Fibroblast of lung (primary cell): ENCODE data around the gene NET1.
"Not testable (repeated sequence)": the region's sequence is repeated elsewhere in the genome, so short reads cannot be mapped to it uniquely, and the experiment has no call there.

Experiments
- EZH2 ChIP-seq: IDR thresholded peaks from 2 replicates; pipeline ENCODE4 v1.5.1; 2012; ENCODE audit warnings: low read length, control low read depth, mild to moderate bottlenecking; ENCODE audit errors: missing control alignments
- TF ChIP-seq, protein P1 (sequence below), 2 donors: IDR thresholded peaks in 1 of 2; conservative IDR thresholded peaks in 1 of 2; 1 replicate in 1 of 2; 2 replicates in 1 of 2; pipeline ENCODE4 v1.5.1; 2011 to 2012; ENCODE audit warnings: low read length in 2 of 2, control low read depth in 1 of 2, inconsistent platforms in 1 of 2, low read depth in 1 of 2, mild to moderate bottlenecking in 1 of 2

DNA sequence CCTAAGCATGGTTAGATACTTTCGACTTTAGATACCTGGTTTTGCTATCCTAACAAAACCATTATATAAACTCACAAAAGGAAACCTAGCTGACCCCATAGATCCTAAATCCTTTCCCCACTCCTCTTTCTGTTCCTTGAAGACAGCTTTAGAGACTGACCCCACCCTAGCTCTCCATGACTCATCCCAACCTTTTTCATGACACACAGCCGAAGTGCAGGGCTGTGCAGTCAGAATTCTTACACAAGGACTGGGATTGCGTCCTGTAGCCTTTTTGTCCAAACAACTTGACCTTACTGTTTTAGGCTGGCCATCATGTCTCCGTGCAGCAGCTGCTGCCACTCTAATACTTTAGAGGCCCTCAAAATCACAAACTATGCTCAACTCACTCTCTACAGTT lies 62.3 kb downstream of the NET1 start:
- not testable (repeated sequence) for TF ChIP-seq EZH2
- TF ChIP-seq, protein P1, sequence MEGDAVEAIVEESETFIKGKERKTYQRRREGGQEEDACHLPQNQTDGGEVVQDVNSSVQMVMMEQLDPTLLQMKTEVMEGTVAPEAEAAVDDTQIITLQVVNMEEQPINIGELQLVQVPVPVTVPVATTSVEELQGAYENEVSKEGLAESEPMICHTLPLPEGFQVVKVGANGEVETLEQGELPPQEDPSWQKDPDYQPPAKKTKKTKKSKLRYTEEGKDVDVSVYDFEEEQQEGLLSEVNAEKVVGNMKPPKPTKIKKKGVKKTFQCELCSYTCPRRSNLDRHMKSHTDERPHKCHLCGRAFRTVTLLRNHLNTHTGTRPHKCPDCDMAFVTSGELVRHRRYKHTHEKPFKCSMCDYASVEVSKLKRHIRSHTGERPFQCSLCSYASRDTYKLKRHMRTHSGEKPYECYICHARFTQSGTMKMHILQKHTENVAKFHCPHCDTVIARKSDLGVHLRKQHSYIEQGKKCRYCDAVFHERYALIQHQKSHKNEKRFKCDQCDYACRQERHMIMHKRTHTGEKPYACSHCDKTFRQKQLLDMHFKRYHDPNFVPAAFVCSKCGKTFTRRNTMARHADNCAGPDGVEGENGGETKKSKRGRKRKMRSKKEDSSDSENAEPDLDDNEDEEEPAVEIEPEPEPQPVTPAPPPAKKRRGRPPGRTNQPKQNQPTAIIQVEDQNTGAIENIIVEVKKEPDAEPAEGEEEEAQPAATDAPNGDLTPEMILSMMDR (conservative IDR thresholded peaks at IDR 0.05 in 1 of 2, IDR thresholded peaks at IDR 0.05 in 1 of 2; ENCODE audit: low read depth in 1 of 2, low read length in 2 of 2), result not testable (repeated sequence)
